GM12873 (cell line): ENCODE data around the gene MKRN2.
A peak's percentile ranks its signal among the peaks of the same experiment; 100 is the strongest.

Source experiments
- TF ChIP-seq, protein P1 (sequence below): IDR thresholded peaks from 2 replicates; pipeline ENCODE4 v1.5.1; 2012; ENCODE audit warnings: low read depth, mild to moderate bottlenecking, moderate library complexity, low read length, control low read depth; ENCODE audit not compliant: insufficient read depth; ENCODE audit errors: missing control alignments

The MKRN2 gene

DNA sequence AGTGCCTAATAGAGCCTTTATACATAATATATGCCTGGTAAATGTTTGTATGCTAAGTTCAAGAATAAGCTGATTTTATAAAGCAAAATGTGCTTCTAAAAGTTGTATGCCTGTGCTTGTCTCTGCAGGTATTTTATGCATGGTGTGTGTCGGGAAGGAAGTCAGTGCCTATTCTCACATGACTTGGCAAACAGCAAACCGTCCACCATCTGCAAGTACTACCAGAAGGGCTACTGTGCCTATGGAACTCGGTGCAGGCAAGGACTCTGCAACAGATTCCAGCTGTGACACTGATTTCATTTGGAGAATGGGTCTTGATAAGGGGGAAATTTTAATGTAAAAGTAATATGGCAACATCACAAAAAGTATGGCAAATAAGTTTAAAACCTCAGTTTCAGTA is 11.9 kb downstream of the MKRN2 start:
- TF ChIP-seq, protein P1, sequence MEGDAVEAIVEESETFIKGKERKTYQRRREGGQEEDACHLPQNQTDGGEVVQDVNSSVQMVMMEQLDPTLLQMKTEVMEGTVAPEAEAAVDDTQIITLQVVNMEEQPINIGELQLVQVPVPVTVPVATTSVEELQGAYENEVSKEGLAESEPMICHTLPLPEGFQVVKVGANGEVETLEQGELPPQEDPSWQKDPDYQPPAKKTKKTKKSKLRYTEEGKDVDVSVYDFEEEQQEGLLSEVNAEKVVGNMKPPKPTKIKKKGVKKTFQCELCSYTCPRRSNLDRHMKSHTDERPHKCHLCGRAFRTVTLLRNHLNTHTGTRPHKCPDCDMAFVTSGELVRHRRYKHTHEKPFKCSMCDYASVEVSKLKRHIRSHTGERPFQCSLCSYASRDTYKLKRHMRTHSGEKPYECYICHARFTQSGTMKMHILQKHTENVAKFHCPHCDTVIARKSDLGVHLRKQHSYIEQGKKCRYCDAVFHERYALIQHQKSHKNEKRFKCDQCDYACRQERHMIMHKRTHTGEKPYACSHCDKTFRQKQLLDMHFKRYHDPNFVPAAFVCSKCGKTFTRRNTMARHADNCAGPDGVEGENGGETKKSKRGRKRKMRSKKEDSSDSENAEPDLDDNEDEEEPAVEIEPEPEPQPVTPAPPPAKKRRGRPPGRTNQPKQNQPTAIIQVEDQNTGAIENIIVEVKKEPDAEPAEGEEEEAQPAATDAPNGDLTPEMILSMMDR, result no peak

DNA sequence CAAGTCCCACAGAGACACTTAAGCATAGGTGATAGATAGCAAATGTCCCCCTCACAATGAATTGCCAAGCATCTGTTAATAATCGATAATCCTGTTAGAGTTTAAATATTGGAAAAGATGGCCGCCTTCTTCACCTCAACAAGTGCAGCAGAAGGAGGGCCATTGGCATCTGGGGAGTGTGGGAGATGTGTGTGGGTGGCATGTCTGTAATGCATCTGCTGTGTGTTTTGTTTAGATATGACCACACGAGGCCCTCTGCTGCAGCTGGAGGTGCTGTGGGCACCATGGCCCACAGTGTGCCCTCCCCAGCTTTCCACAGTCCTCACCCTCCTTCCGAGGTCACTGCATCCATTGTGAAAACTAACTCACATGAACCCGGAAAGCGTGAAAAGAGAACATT is 12.9 kb downstream of the MKRN2 start:
- TF ChIP-seq, protein P1, result no peak

DNA sequence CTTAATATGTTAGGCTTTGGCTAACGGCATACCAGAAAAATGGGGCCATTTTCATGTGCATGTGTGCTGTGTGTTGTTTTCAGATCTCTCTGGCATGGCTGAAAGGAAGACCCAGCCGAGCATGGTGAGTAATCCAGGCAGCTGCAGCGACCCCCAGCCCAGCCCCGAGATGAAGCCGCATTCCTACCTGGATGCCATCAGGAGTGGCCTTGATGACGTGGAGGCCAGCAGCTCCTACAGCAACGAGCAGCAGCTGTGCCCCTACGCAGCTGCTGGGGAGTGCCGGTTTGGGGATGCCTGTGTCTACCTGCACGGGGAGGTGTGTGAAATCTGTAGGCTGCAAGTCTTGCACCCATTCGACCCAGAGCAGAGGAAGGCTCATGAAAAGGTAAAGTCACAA is 15.1 kb downstream of the MKRN2 start:
- TF ChIP-seq, protein P1, result no peak

DNA sequence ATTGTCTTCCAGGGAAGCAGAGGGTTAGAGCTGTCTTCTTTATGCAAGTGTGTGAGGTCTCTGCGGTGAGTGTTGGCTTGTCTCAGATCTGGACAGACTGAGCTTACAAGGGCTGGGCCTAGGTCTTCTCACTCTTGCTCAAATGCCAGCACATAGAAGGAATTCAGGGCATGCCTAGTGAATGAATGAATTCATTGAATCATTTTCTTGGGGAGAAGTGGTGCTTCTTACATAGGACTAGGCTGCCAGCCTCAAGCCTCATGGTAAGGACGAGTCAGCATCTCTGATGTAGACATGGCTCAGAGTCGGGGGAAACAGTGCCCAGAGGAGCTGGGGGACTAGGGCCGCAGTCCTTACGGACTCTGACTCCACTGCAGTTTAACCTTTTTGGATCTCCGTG is 17.2 kb downstream of the MKRN2 start:
- TF ChIP-seq, protein P1, result no peak

DNA sequence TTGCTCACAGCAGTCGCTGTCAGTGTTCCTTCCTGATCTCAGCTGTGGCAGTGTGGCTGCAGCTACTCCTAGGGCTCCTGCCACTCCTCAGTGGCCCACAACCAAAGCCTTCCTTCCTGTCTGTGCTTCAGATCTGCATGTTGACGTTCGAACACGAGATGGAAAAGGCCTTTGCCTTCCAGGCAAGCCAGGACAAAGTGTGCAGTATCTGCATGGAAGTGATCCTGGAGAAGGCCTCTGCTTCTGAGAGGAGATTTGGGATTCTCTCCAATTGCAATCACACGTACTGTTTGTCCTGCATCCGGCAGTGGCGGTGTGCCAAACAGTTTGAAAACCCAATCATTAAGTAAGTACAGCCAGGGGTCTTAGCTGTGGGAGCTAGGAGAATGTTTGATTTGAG is 17.8 kb downstream of the MKRN2 start:
- TF ChIP-seq, protein P1, result no peak

DNA sequence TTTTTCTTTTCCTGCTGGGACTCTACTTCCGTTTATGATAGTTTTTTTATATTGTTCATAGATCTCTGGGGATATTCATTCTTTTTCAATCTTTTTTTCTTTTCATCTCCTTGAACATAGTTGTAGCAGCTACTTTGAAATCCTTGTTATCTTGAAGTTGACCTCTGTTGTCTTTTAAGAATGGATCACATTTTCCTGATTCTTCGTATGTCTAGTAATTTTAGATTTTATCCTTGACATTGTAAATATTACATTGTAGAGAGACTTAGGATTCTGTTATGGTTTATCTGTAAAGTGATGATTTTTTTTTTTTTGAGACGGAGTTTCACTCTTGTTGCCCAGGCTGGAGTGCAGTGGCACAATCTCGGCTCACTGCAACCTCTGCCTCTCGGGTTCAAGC is 20.5 kb downstream of the MKRN2 start:
- TF ChIP-seq, protein P1, result no peak

DNA sequence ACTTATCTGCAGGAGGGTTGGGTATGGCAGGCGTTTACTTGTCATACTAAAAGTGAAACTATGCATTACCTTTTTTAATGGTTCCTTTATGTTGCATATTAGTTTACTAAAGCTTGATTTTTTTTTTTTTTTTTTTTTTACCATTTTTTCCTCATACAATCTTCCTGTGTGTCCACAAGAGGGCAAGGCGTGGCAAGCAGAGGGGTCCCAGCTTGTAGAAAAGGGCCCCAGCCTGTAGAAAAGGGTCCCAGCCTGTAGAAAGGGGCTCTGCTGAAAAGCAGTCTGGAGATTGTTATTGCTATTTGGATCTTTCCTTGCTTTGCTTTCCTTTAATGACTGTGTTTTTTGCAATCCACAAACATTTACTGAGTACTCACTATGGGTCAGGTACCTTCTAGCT is 21.9 kb downstream of the MKRN2 start:
- TF ChIP-seq, protein P1, result peak; percentile 29
